ENCODE data around the gene SSH2. TPM values are rescaled to one million over a fixed set of nuclear protein-coding genes. Genes with fewer than 3 reads are reported as not detected.

The SSH2 gene
- total RNA-seq, 2 donors from 2014 or later, result 36.1 to 36.8 TPM

DNA sequence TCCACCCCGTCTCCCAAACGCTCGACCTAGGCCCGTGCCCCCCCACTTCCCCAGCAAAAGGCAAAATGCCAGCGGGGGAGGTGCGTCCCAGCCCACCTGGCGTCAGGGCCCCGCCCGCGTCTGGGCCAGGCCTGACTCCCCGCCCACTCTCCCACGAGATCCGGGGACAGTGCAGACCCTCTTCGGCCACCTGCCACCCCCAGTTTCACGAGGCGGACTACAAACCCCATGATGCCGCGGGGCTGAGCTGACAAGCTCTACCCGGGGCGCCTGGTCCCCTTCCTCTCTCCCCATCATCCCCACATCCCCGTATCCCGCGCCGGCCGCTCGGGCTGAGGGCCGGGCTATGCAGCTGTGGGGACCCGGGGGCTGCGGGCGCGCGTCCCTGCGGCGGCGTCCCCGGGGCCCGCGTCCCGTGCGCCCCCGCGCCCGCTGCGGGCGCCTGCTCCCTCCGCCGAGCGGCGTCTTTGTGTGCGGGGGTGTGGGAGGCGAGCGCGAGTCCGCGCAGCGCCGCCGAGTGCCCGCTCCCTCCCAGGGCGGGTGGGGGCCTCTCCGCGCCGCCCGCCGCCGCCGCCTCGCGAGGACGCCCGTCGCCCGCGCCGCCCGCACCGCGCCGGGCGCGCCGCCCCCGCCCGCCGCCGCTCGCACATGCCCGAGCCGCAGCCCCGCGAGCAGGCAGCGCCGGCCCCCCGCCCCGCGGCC is 337.0 kb downstream of the SSH2 start, which contains the start of gene ANKRD13B:
ANKRD13B (plus strand) TSS at position 283 of the 702 bp plus-strand sequence. CDS start 490 bp downstream, outside the sequence.
- TF ChIP-seq, protein P1, sequence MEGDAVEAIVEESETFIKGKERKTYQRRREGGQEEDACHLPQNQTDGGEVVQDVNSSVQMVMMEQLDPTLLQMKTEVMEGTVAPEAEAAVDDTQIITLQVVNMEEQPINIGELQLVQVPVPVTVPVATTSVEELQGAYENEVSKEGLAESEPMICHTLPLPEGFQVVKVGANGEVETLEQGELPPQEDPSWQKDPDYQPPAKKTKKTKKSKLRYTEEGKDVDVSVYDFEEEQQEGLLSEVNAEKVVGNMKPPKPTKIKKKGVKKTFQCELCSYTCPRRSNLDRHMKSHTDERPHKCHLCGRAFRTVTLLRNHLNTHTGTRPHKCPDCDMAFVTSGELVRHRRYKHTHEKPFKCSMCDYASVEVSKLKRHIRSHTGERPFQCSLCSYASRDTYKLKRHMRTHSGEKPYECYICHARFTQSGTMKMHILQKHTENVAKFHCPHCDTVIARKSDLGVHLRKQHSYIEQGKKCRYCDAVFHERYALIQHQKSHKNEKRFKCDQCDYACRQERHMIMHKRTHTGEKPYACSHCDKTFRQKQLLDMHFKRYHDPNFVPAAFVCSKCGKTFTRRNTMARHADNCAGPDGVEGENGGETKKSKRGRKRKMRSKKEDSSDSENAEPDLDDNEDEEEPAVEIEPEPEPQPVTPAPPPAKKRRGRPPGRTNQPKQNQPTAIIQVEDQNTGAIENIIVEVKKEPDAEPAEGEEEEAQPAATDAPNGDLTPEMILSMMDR (IDR thresholded peaks at IDR 0.05), result no peak
- Histone ChIP-seq H3K36me3 (no peaks in the 10 kb centered on the region), H3K9me3 (no peaks in the 10 kb centered on the region), H3K27me3 (no peaks in the 10 kb centered on the region), H3K4me1 (peaks cover 0 to 69% of the 10 kb centered on the region in 2 donors), H3K4me3 (peak within 1 kb of the TSS; percentile 65 to 73), H3K27ac (peak within 1 kb of the TSS; percentile 84 to 89)
- no peak for DNase-seq (ENCODE audit: low spot score)

DNA sequence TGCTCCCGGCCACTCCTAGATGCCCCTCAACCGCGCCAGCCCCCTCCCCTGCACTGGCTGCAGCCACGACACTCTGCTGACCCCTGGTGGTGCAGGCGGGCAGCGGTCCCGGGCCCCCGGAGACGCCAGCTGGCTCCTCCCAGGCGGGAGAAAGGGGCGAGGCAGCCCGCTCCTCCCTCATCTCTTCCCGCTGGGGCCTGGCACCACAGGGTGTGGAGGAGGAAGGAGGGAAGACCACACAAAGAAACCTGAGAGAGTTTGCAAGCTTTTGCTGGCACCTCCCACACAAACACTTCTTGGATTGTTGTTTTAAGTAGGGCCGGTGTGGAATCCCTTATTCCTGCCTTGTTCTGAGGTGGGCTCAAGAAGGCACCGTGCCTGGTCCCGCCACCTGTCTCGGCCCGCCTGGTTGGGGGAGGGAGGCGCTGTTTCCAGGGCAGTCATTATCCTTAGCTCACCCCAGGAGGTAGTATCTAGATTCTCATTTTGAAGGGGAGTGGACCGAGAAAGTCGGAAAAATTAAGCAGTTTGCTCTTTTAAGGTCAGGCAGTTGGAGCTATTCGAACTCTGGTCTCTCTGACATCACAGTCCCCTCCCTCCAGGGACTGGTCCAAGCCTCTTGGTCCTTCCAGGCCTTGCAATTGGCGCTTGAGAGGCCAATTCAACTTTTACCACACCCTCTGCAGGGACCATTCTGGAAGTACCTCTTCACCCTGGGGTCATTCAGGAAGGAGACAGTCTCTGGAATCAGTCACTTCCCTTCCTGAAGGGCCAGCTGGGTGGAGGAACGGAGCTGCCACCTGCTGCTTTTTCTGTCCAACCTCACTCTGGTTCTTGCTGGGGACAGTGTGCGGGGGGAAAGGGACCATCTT is 338.1 kb downstream of the SSH2 start:
- H3K9me3 ChIP-seq, result no peaks in the 10 kb centered on the region
- H3K4me1 ChIP-seq, result peaks cover 0 to 77% of the 10 kb centered on the region in 2 donors
- DNase-seq (ENCODE audit: low spot score), result no peak
- no peaks in the 10 kb centered on the region for H3K27me3 ChIP-seq
- peak overlapping the region; percentile 84 to 89 for H3K27ac ChIP-seq
- TF ChIP-seq, protein P1 (IDR thresholded peaks at IDR 0.05), result peak; percentile 95 to 98
- peak overlapping the region; percentile 2 to 34 for H3K4me3 ChIP-seq
- H3K36me3 ChIP-seq, result no peaks in the 10 kb centered on the region

DNA sequence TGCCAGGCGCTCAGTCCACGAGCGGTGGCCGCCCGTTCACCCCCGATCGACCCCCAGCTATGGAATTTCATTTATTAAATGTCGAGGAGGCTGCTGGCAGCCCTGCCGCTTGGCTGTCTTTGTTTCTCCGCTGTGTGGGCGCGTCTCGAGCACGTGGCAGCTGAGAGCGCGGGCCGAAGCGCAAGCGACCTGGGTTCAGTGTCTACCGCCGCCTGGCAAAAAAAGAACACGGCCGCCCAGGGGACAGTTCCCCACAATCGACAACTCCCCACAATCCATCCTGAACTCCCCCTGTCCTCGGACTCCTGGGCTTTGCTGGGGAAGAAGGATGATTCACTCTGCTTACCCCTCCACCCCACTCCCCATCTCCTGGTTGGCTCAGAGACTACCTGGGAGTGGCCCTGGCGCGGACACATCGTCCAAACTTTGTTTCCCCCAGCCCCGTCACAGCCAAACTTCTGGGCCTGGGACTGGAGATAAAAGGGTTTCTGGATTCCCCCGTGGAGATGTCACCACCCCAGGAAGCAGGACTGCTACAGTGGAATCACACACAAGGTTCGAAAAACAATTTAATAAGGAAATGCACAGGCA is 338.8 kb downstream of the SSH2 start:
- Histone ChIP-seq H3K27ac (peak overlapping the region; percentile 84 to 89), H3K36me3 (no peaks in the 10 kb centered on the region), H3K27me3 (no peaks in the 10 kb centered on the region), H3K9me3 (no peaks in the 10 kb centered on the region), H3K4me1 (peaks cover 0 to 77% of the 10 kb centered on the region in 2 donors), H3K4me3 (peak overlapping the region; percentile 2 to 34)
- TF ChIP-seq, protein P1 (IDR thresholded peaks at IDR 0.05), result no peak
- DNase-seq (ENCODE audit: low spot score), result no peak

DNA sequence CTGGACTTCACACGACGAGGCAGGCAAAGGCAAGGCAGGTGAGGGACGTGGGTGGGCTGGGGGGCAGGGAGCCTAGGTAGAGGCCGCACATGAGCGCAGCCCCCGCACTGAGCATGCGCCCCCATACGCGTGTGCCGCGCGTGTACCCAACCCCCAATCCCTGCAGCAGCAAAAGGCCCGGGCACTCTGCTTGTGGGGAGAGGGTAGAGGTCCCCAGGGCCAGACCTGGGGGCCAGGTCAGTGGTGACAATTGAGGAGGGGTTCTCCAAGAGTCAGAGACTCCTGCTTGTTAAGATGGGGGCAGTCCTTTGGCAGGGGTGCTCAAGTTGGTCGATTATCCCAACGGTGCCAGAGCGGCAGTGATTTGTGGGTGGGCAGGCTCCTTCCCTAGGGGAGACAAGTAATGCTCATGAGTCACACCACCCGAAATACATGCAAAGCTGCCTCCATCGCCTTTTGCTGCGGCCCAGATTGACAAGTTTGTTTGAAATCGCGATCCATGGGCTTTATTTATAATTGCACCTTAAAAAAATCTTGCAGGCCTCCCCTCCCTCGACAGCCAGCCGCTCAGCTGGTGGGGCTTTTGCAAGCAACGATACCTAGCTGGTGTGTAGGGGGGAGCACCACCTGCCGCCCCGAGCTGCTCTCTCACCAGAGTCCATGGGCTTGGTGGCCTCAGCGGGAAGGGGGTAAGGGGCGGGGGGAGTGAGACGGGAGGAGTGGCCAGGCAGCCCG is 339.4 kb downstream of the SSH2 start:
- peaks cover 0 to 79% of the 10 kb centered on the region in 2 donors for H3K4me1 ChIP-seq
- DNase-seq (ENCODE audit: low spot score), result no peak
- TF ChIP-seq, protein P1 (IDR thresholded peaks at IDR 0.05), result no peak
- peak overlapping the region; percentile 84 to 89 for H3K27ac ChIP-seq
- H3K4me3 ChIP-seq, result peak overlapping the region; percentile 42 to 54
- no peaks in the 10 kb centered on the region for H3K27me3 ChIP-seq
- no peaks in the 10 kb centered on the region for H3K36me3 ChIP-seq
- no peaks in the 10 kb centered on the region for H3K9me3 ChIP-seq

Measured in right atrium auricular region (tissue), 2 donors.